SU-DHL-6 (cell line): ENCODE results near the gene FOLR1.

Source experiments
- EZH2phosphoT487 ChIP-seq: fragments of 200-600 bp; sonication (generic), shearing (Covaris generic); conservative IDR thresholded peaks from 2 replicates; pipeline ENCODE4 v1.6.1; 2018; ENCODE audit warnings: mild to moderate bottlenecking, antibody characterized with exemption, low read length, moderate library complexity, mixed read lengths
- TF ChIP-seq, protein P1 (sequence below): fragments of 200-600 bp; sonication (generic); IDR thresholded peaks from one replicate; pipeline ENCODE4 v1.5.1; 2017; ENCODE audit warnings: antibody characterized with exemption, mild to moderate bottlenecking, low read length, moderate library complexity; ENCODE audit not compliant: insufficient read depth, poor library complexity, severe bottlenecking

DNA sequence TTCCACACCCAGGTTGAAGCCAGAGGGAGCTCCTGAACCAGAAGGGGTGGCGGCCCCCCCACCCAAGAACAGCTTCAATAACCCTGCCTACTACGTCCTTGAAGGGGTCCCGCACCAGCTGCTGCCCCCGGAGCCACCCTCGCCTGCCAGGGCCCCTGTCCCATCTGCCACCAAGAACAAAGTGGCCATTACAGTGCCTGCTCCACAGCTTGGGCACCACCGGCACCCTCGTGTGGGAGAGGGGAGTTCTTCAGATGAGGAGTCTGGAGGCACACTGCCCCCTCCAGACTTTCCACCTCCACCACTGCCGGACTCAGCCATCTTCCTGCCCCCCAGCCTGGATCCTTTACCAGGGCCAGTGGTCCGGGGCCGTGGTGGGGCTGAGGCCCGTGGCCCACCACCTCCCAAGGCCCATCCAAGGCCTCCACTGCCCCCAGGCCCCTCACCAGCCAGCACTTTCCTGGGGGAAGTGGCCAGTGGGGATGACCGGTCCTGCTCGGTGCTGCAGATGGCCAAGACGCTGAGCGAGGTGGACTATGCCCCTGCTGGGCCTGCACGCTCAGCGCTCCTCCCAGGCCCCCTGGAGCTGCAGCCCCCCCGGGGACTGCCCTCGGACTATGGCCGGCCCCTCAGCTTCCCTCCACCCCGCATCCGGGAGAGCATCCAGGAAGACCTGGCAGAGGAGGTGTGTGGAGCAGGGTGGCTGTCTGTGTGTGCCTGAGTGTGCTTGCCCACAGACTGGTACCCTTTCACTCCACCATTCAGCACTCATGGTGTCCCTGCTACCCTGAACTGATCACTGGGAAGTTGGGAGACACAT lies 45.4 kb downstream of the FOLR1 start:
- TF ChIP-seq, protein P1, sequence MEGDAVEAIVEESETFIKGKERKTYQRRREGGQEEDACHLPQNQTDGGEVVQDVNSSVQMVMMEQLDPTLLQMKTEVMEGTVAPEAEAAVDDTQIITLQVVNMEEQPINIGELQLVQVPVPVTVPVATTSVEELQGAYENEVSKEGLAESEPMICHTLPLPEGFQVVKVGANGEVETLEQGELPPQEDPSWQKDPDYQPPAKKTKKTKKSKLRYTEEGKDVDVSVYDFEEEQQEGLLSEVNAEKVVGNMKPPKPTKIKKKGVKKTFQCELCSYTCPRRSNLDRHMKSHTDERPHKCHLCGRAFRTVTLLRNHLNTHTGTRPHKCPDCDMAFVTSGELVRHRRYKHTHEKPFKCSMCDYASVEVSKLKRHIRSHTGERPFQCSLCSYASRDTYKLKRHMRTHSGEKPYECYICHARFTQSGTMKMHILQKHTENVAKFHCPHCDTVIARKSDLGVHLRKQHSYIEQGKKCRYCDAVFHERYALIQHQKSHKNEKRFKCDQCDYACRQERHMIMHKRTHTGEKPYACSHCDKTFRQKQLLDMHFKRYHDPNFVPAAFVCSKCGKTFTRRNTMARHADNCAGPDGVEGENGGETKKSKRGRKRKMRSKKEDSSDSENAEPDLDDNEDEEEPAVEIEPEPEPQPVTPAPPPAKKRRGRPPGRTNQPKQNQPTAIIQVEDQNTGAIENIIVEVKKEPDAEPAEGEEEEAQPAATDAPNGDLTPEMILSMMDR, result no peak
- no peak for TF ChIP-seq EZH2phosphoT487
